Aorta (tissue), 5 donors: ENCODE results near the gene MAPK8IP2. TPM values are rescaled to one million over a fixed set of nuclear protein-coding genes. Genes with fewer than 3 reads are reported as not detected.
"Not testable (repeated sequence)": the region's sequence is repeated elsewhere in the genome, so short reads cannot be mapped to it uniquely, and the experiment has no call there.

Experiments
- ATAC-seq: fragments of 200-7000 bp; cut with Tn5 transposase; one replicate; pipeline ENCODE4 v1.9.1; 2022; ENCODE audit warnings: moderate library complexity; ENCODE audit not compliant: low FRiP score
- DNase-seq, 2 donors: peaks; one replicate each; pipeline ENCODE4 v3.0.0-alpha.2; 2020
- H3K27ac ChIP-seq, 2 donors: one replicate each; pipeline ENCODE4 v1.5.1; 2013; ENCODE audit warnings: low read length in 2 of 2, mild to moderate bottlenecking in 2 of 2, moderate library complexity in 2 of 2, control low read depth in 1 of 2, inconsistent platforms in 1 of 2, low read depth in 1 of 2
- H3K27me3 ChIP-seq, 2 donors: one replicate each; pipeline ENCODE4 v1.6.1; 2013; ENCODE audit warnings: control low read depth in 1 of 2, low read length in 1 of 2, mild to moderate bottlenecking in 1 of 2, moderate library complexity in 1 of 2; ENCODE audit not compliant: insufficient read depth in 2 of 2, control insufficient read depth in 1 of 2
- H3K36me3 ChIP-seq, 2 donors: one replicate each; pipeline ENCODE4 v1.6.1; 2013; ENCODE audit warnings: control low read depth in 1 of 2, low read length in 1 of 2, mild to moderate bottlenecking in 1 of 2; ENCODE audit not compliant: insufficient read depth in 2 of 2, control insufficient read depth in 1 of 2
- H3K4me1 ChIP-seq, 2 donors: one replicate each; pipeline ENCODE4 v1.6.1; 2013; ENCODE audit warnings: low read length in 2 of 2, control low read depth in 1 of 2, mild to moderate bottlenecking in 1 of 2, moderate library complexity in 1 of 2; ENCODE audit not compliant: insufficient read depth in 2 of 2, control insufficient read depth in 1 of 2
- H3K4me3 ChIP-seq, 2 donors: one replicate each; pipeline ENCODE4 v1.5.1; 2013; ENCODE audit warnings: low read length in 2 of 2, control low read depth in 1 of 2, mild to moderate bottlenecking in 1 of 2
- H3K9me3 ChIP-seq: one replicate; pipeline ENCODE4 v1.6.1; 2013; ENCODE audit warnings: mild to moderate bottlenecking, low read length; ENCODE audit not compliant: control insufficient read depth
- WGBS, 2 donors: extraction: QIAGEN DNeasy Blood & Tissue Kit; methylation state at CpG; one replicate each; pipeline ENCODE4 v1.1.7; 2013; 5-methylcytosine and 5-hydroxymethylcytosine counted together
- intact Hi-C, 2 donors: fragments of 100-400 bp; cut with DNase I; formaldehyde crosslinking; loops; one replicate each; pipeline versions ENCODE4 v1.14.2 to v1.15.0; 2022
- polyA plus RNA-seq, 2 donors: library from polyadenylated mRNA; stranded (reverse); fragments of 200-250 nt; gene quantifications; one replicate each; pipeline ENCODE4 v1.2.3, GENCODE V29; 2013
- total RNA-seq, 2 donors: library from RNA; stranded (reverse); fragmentation: NEBNext Ultra II Directional; extraction: Animal tissue kit (Norgen Biotek cat#: 25700); gene quantifications; one replicate each; pipeline ENCODE4 v1.2.1, GENCODE V29; 2021
- donor health status: healthy with polysubstance abuse.
- donor health status: Bipolar disorder and iron deficiency.
- donor health status: DM: no; HTN: no; CAD: no.
- donor health status: DM: no; HTN: no; CAD: no.
- donor health status: DM: yes; HTN: yes; CAD: no.

The MAPK8IP2 gene
- total and polyA plus RNA-seq, 4 donors = under 0.01 to 0.26 (median 0.20) TPM

DNA sequence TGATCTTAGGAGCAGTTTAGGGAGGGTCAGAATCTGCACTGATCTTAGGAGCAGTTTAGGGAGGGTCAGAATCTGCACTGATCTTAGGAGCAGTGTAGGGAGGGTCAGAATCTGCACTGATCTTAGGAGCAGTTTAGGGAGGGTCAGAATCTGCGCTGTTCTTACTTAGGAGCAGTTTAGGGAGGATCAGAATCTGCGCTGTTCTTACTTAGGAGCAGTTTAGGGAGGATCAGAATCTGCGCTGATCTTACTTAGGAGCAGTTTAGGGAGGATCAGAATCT lies 43.2 kb downstream of the MAPK8IP2 start:
- H3K27me3 ChIP-seq, H3K27ac ChIP-seq, H3K4me3 ChIP-seq, DNase-seq, H3K9me3 ChIP-seq, H3K4me1 ChIP-seq, ATAC-seq, H3K36me3 ChIP-seq, intact Hi-C loops: not testable (repeated sequence)
- 64 to 71% methylated on average over 3 of the region's 3 CpGs for WGBS, 2 donors

DNA sequence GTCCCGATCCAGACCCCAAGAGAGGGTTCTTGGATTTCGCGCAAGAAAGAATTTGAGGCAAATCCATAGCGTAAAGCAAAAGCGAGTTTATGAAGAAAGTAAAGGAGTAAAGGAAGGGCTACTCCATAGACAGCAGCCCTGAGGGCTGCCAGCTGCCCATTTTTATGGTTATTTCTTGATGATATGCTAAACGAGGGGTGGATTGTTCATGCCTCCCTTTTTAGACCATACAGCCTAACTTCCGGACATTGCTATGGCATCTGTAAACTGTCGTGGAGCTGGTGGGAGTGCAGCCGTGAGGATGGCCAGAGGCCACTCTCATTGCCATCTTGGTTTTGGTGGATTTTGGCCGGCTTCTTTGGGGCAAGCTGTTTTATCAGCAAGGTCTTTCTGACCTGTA lies 52.7 kb downstream of the MAPK8IP2 start:
- DNase-seq = no peak
- WGBS, 2 donors = 85% methylated on average over 10 of the region's 10 CpGs
- Histone ChIP-seq H3K27me3 (no peaks in the 10 kb centered on the region), H3K4me1 (no peaks in the 10 kb centered on the region), H3K9me3 (no peaks in the 10 kb centered on the region), H3K4me3 (no peak overlapping the region), H3K27ac (no peak overlapping the region), H3K36me3 (no peaks in the 10 kb centered on the region)
- intact Hi-C loops = no loop called here
- ATAC-seq = no peak

- WGBS, 2 donors = 79 to 82% methylated on average over 6 of the region's 6 CpGs
- H3K4me3 ChIP-seq, H3K36me3 ChIP-seq, H3K27ac ChIP-seq, ATAC-seq, intact Hi-C loops, H3K4me1 ChIP-seq, H3K27me3 ChIP-seq, H3K9me3 ChIP-seq: not testable (repeated sequence)
- peak in 1 of 2 donors; percentile 38 for DNase-seq
Measured at GRCh38 chr22:50654664-50655063, 54.1 kb downstream of the MAPK8IP2 start.

DNA sequence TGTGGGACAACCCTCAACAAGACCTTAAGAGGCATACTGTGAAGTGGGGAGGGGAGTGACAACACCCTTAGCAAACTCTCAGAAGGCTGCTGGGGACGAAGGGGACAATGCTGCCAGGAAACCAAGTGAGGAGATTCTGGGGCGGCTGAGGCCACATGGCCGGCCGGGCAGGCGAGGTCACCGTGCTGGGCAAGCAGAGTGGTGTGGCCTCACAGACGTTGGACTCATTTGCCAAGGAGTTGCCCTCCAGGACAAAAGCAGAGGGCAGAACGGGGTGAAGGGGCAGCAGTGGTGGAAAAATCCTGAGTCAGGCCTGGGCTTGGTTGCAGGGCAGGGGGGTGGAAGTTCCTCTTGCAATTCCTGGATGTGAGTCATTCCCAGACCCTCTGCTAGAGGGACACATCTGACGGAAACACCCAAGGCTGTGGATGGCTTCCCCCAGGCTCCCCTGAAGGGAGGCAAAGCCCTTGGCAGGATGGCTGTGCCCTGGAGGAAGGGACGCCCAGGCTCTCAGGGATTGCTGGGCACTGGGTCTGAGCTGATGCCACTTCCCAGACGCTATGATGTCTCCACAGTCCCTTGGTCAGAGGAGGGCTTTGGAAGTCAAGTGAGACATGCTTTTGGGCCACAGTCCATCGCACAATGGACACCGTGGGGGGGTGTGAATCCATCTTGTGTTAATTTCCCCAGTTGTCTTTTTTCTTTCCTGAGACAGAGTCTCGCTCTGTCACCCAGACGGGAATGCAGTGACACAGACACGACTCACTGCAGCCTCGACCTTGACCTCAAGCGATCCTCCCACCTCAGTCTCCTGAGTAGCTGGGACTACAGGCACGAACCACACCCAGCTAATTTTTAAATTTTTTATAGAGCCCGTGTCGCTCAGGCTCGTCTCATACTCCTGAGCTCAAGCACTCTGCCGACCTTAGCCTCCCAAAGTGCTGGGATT lies 55.8 kb downstream of the MAPK8IP2 start:
- ATAC-seq (peak; percentile 83), DNase-seq (peak in 1 of 2 donors; percentile 74)
- Histone ChIP-seq H3K27me3 (no peaks in the 10 kb centered on the region), H3K9me3 (no peaks in the 10 kb centered on the region), H3K4me1 (no peaks in the 10 kb centered on the region), H3K36me3 (no peaks in the 10 kb centered on the region), H3K4me3 (no peak overlapping the region), H3K27ac (no peak overlapping the region)
- intact Hi-C loops = no loop called here
- WGBS, 2 donors = 64 to 66% methylated on average over 23 of the region's 23 CpGs

DNA sequence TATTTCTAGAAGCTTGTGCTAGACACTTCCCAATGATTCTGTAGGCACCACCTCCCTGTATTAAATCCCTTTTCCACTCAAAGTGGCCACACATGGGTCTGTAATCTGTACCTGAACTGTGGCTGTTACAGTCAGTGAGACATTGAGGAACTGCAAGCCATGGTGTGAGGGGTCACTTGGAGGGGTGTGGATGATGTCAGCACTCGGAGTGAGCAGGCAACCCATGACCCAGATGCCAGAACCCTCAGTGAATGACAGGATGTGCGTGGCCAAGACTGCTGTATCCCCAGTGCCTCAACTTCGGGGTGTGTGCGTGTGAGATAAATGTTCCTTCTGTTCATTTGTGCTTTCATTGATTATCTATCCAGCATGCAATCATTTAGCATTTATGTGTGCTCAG lies 57.3 kb downstream of the MAPK8IP2 start:
- DNase-seq = no peak
- no peak overlapping the region for H3K4me3 ChIP-seq
- intact Hi-C loops = no loop called here
- no peak for ATAC-seq
- no peaks in the 10 kb centered on the region for H3K36me3 ChIP-seq
- 68 to 78% methylated on average over 4 of the region's 4 CpGs for WGBS, 2 donors
- H3K27ac ChIP-seq = no peak overlapping the region
- no peaks in the 10 kb centered on the region for H3K9me3 ChIP-seq
- H3K4me1 ChIP-seq = no peaks in the 10 kb centered on the region
- H3K27me3 ChIP-seq = no peaks in the 10 kb centered on the region

DNA sequence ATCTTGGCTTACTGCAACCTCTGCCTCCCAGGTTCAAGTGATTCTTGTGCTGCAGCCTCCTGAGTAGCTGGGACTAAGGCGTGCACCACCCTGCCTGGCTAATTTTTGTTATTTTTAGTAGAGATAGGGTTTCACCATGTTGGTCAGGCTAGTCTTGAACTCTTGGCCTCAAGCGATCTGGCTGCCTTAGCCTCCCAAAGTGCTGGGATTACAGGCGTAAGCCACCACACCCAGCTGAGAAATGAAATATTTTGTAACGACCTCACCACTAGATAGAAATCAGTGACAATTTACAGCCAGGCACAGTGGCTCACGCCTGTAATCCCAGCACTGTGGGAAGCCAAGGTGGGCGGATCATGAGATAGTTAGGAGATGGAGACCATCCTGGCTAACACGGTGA lies 59.1 kb downstream of the MAPK8IP2 start:
- DNase-seq, H3K4me1 ChIP-seq, H3K27me3 ChIP-seq, H3K36me3 ChIP-seq, ATAC-seq, H3K27ac ChIP-seq, H3K4me3 ChIP-seq, H3K9me3 ChIP-seq, intact Hi-C loops: not testable (repeated sequence)
- WGBS, 2 donors = 90 to 94% methylated on average over 7 of the region's 7 CpGs

DNA sequence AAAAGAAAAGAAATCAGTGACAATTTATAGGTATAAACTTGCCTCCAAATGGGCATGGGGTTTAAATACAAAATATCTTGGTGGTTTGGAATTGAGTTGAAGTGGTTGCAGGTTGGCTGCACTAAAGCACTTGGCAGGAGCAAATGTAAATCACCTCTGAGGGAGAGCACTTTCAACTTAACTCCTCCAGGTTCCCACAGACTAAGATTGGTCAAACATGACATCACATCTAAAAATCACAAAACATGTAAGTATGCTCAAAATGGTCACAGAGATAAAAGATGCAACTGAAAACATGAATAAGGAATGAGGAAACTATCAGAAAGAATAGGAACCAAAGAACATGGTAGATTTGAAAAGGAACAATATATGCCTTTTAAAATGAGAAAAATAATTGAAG lies 59.7 kb downstream of the MAPK8IP2 start:
- ATAC-seq (no peak), DNase-seq (no peak)
- H3K4me3 ChIP-seq = no peak overlapping the region
- H3K4me1 ChIP-seq = no peaks in the 10 kb centered on the region
- intact Hi-C loops = no loop called here
- H3K27ac ChIP-seq = no peak overlapping the region
- H3K36me3 ChIP-seq = no peaks in the 10 kb centered on the region
- H3K9me3 ChIP-seq = no peaks in the 10 kb centered on the region
- no peaks in the 10 kb centered on the region for H3K27me3 ChIP-seq

Other genes starting within 250 kb of the MAPK8IP2 start
- gene SBF1, start 125.8 kb upstream of the MAPK8IP2 start, total RNA-seq = 10 to 100 TPM; 65.3 to 77.9 TPM
- 10 to 100 TPM; 17.8 to 49.8 TPM for gene SBF1, start 125.8 kb upstream of the MAPK8IP2 start, polyA plus RNA-seq
- under 1 TPM; 0.26 to 0.54 TPM for gene ADM2, start 119.2 kb upstream of the MAPK8IP2 start, total RNA-seq
- under 1 TPM in 1 of 2 donors, not detected in 1; 0.50 TPM for gene ADM2, start 119.2 kb upstream of the MAPK8IP2 start, polyA plus RNA-seq
- gene MIOX, start 113.9 kb upstream of the MAPK8IP2 start, total RNA-seq = not detected
- gene MIOX, start 113.9 kb upstream of the MAPK8IP2 start, polyA plus RNA-seq = not detected
- gene LMF2, start 93.1 kb upstream of the MAPK8IP2 start, total RNA-seq = 10 to 100 TPM; 42.2 to 65.7 TPM
- gene LMF2, start 93.1 kb upstream of the MAPK8IP2 start, polyA plus RNA-seq = 100 to 1,000 TPM in 1 of 2 donors, 10 to 100 TPM in 1; 20.0 to 123 TPM
- 10 to 100 TPM; 31.6 to 35.5 TPM for gene NCAPH2, start 92.6 kb upstream of the MAPK8IP2 start, total RNA-seq
- gene NCAPH2, start 92.6 kb upstream of the MAPK8IP2 start, polyA plus RNA-seq = 10 to 100 TPM; 18.2 to 67.4 TPM
- gene SCO2, start 75.2 kb upstream of the MAPK8IP2 start, total RNA-seq = 1 to 10 TPM; 4.7 to 5.1 TPM
- gene SCO2, start 75.2 kb upstream of the MAPK8IP2 start, polyA plus RNA-seq = 10 to 100 TPM in 1 of 2 donors, not detected in 1; 11.6 TPM
- 10 to 100 TPM; 68.3 to 99.2 TPM for gene TYMP, start 70.8 kb upstream of the MAPK8IP2 start, total RNA-seq
- 10 to 100 TPM; 37.7 to 47.1 TPM for gene TYMP, start 70.8 kb upstream of the MAPK8IP2 start, polyA plus RNA-seq
- under 1 TPM; 0.29 to 0.63 TPM for gene KLHDC7B, start 54.9 kb upstream of the MAPK8IP2 start, total RNA-seq
- not detected for gene KLHDC7B, start 54.9 kb upstream of the MAPK8IP2 start, polyA plus RNA-seq
- not detected for gene SYCE3, start 37.9 kb upstream of the MAPK8IP2 start, total RNA-seq
- 1 to 10 TPM in 1 of 2 donors, not detected in 1; 1.5 TPM for gene SYCE3, start 37.9 kb upstream of the MAPK8IP2 start, polyA plus RNA-seq
- gene CPT1B, start 22.4 kb upstream of the MAPK8IP2 start, total RNA-seq = 10 to 100 TPM in 1 of 2 donors, 1 to 10 TPM in 1; 3.2 to 11.5 TPM
- gene CPT1B, start 22.4 kb upstream of the MAPK8IP2 start, polyA plus RNA-seq = 1 to 10 TPM; 3.9 to 6.4 TPM
- gene CHKB, start 17.9 kb upstream of the MAPK8IP2 start, total RNA-seq = 10 to 100 TPM; 36.5 to 78.8 TPM
- 100 to 1,000 TPM in 1 of 2 donors, 10 to 100 TPM in 1; 28.4 to 544 TPM for gene CHKB, start 17.9 kb upstream of the MAPK8IP2 start, polyA plus RNA-seq
- gene ARSA, start 27.4 kb downstream of the MAPK8IP2 start, total RNA-seq = 10 to 100 TPM; 31.4 to 53.5 TPM
- 100 to 1,000 TPM in 1 of 2 donors, 10 to 100 TPM in 1; 15.7 to 120 TPM for gene ARSA, start 27.4 kb downstream of the MAPK8IP2 start, polyA plus RNA-seq
- 10 to 100 TPM; 48.6 to 62.9 TPM for gene SHANK3, start 72.0 kb downstream of the MAPK8IP2 start, total RNA-seq
- gene SHANK3, start 72.0 kb downstream of the MAPK8IP2 start, polyA plus RNA-seq = 1 to 10 TPM in 1 of 2 donors, under 1 TPM in 1; 0.63 to 3.2 TPM
- gene ACR, start 137.4 kb downstream of the MAPK8IP2 start, total RNA-seq = 1 to 10 TPM; 1.6 to 1.8 TPM
- not detected for gene ACR, start 137.4 kb downstream of the MAPK8IP2 start, polyA plus RNA-seq
- gene RABL2B, start 182.8 kb downstream of the MAPK8IP2 start, total RNA-seq = 10 to 100 TPM; 15.7 to 28.0 TPM
- 10 to 100 TPM; 11.1 to 27.6 TPM for gene RABL2B, start 182.8 kb downstream of the MAPK8IP2 start, polyA plus RNA-seq